ENCODE results near the gene RNU4-1. TPM values are rescaled to one million over a fixed set of nuclear protein-coding genes. Genes with fewer than 3 reads are reported as not detected.
A peak's percentile ranks its signal among the peaks of the same experiment; 100 is the strongest.

RNU4-1 gene
- total RNA-seq, 5 donors from 2014 or later (not counting 1 experiment from before 2014, with no cell fraction given) = 1,482 to 2,823 (median 1,909) TPM

- 70% methylated on average over 1 of the region's 3 CpGs for WGBS (ENCODE audit: insufficient coverage)
- no peaks in the 10 kb centered on the region for H3K9me3 Mint-ChIP-seq
- no peaks in the 10 kb centered on the region for H3K36me3 Mint-ChIP-seq
- H3K36me3 ChIP-seq (ENCODE audit: control insufficient read depth in 2 of 2, extremely low read depth in 1 of 2, insufficient read depth in 1 of 2, low read length in 1 of 2) = no peaks in the 10 kb centered on the region
- ChIA-PET POLR2A (no interaction called here), CTCF (no interaction called here)
- H3K4me1 ChIP-seq (ENCODE audit: control insufficient read depth in 1 of 2, extremely low read depth in 1 of 2, insufficient read depth in 2 of 2, low read length in 2 of 2) = no peaks in the 10 kb centered on the region
- no peak overlapping the region for H3K27ac ChIP-seq (ENCODE audit: low read length)
- H3K9me3 ChIP-seq = no peaks in the 10 kb centered on the region
- no peak overlapping the region for H3K4me3 Mint-ChIP-seq
- H3K4me3 ChIP-seq (ENCODE audit: control insufficient read depth in 1 of 2, extremely low read depth in 1 of 2, low read length in 1 of 2) = no peak overlapping the region
- no peak overlapping the region for H3K27ac Mint-ChIP-seq
- H3K27me3 Mint-ChIP-seq = no peaks in the 10 kb centered on the region
- DNase-seq (no peak), ATAC-seq (replicated peaks in 1 of 4) (no peak)
- no peaks in the 10 kb centered on the region for H3K27me3 ChIP-seq (replicated peaks in 1 of 2; ENCODE audit: control insufficient read depth in 2 of 2, extremely low read depth in 1 of 2, insufficient read depth in 2 of 2, low read length in 1 of 2)
- no peaks in the 10 kb centered on the region for H3K4me1 Mint-ChIP-seq
Observed at GRCh38 chr12:120284381-120284780, 8.7 kb downstream of the RNU4-1 start.

- no peak overlapping the region for H3K27ac ChIP-seq (ENCODE audit: low read length)
- no peaks in the 10 kb centered on the region for H3K27me3 Mint-ChIP-seq
- CTCF ChIA-PET = no interaction called here
- H3K9me3 Mint-ChIP-seq = no peaks in the 10 kb centered on the region
- no peak overlapping the region for H3K4me3 Mint-ChIP-seq
- H3K27ac Mint-ChIP-seq = no peak overlapping the region
- WGBS (ENCODE audit: insufficient coverage) = 88% methylated on average over 5 of the region's 7 CpGs
- H3K36me3 Mint-ChIP-seq = no peaks in the 10 kb centered on the region
- no peaks in the 10 kb centered on the region for H3K9me3 ChIP-seq
- ATAC-seq (replicated peaks in 1 of 4) (no peak), DNase-seq (no peak)
- no peaks in the 10 kb centered on the region for H3K4me1 ChIP-seq (ENCODE audit: control insufficient read depth in 1 of 2, extremely low read depth in 1 of 2, insufficient read depth in 2 of 2, low read length in 2 of 2)
- POLR2A ChIA-PET = interaction anchor here in 1 of 2 donors (0.6 to 1.3 kb wide), 3 partner anchors 8 to 40 kb away, joined by 3 to 4 read pairs (median 4); partner anchors contain the start of gene RNU4-2
- no peak overlapping the region for H3K4me3 ChIP-seq (ENCODE audit: control insufficient read depth in 1 of 2, extremely low read depth in 1 of 2, low read length in 1 of 2)
- H3K36me3 ChIP-seq (ENCODE audit: control insufficient read depth in 2 of 2, extremely low read depth in 1 of 2, insufficient read depth in 1 of 2, low read length in 1 of 2) = no peaks in the 10 kb centered on the region
- H3K4me1 Mint-ChIP-seq = no peaks in the 10 kb centered on the region
- H3K27me3 ChIP-seq (replicated peaks in 1 of 2; ENCODE audit: control insufficient read depth in 2 of 2, extremely low read depth in 1 of 2, insufficient read depth in 2 of 2, low read length in 1 of 2) = no peaks in the 10 kb centered on the region
Observed at GRCh38 chr12:120283318-120283717, 9.7 kb downstream of the RNU4-1 start.

- Mint-ChIP-seq H3K9me3 (no peaks in the 10 kb centered on the region), H3K27me3 (no peaks in the 10 kb centered on the region), H3K4me1 (no peaks in the 10 kb centered on the region), H3K4me3 (no peak overlapping the region), H3K27ac (no peak overlapping the region), H3K36me3 (no peaks in the 10 kb centered on the region)
- Histone ChIP-seq H3K27me3 (replicated peaks in 1 of 2; ENCODE audit: control insufficient read depth in 2 of 2, extremely low read depth in 1 of 2, insufficient read depth in 2 of 2, low read length in 1 of 2) (no peaks in the 10 kb centered on the region), H3K4me1 (ENCODE audit: control insufficient read depth in 1 of 2, extremely low read depth in 1 of 2, insufficient read depth in 2 of 2, low read length in 2 of 2) (no peaks in the 10 kb centered on the region), H3K9me3 (no peaks in the 10 kb centered on the region), H3K36me3 (ENCODE audit: control insufficient read depth in 2 of 2, extremely low read depth in 1 of 2, insufficient read depth in 1 of 2, low read length in 1 of 2) (no peaks in the 10 kb centered on the region), H3K27ac (ENCODE audit: low read length) (no peak overlapping the region), H3K4me3 (ENCODE audit: control insufficient read depth in 1 of 2, extremely low read depth in 1 of 2, low read length in 1 of 2) (no peak overlapping the region)
- WGBS (ENCODE audit: insufficient coverage) = 90% methylated on average over 28 of the region's 57 CpGs
- ChIA-PET CTCF (interaction anchor here in 1 of 2 donors (0.7 kb wide), 1 partner anchor 25 kb away, joined by 3 read pairs; no protein-coding TSS in a partner anchor), POLR2A (no interaction called here)
- ATAC-seq (replicated peaks in 1 of 4) = no peak
- no peak for DNase-seq
Observed at GRCh38 chr12:120278137-120279069, 14.6 kb downstream of the RNU4-1 start.

- ATAC-seq (replicated peaks in 1 of 4) = no peak
- H3K27ac Mint-ChIP-seq = no peak overlapping the region
- POLR2A ChIA-PET = interaction anchor here in 1 of 2 donors (0.6 kb wide), 1 partner anchor 150 kb away, joined by 4 read pairs; no protein-coding TSS in a partner anchor
- H3K27me3 ChIP-seq (replicated peaks in 1 of 2; ENCODE audit: control insufficient read depth in 2 of 2, extremely low read depth in 1 of 2, insufficient read depth in 2 of 2, low read length in 1 of 2) = no peaks in the 10 kb centered on the region
- 80% methylated on average over 2 of the region's 6 CpGs for WGBS (ENCODE audit: insufficient coverage)
- H3K36me3 Mint-ChIP-seq = no peaks in the 10 kb centered on the region
- no peak overlapping the region for H3K27ac ChIP-seq (ENCODE audit: low read length)
- no peaks in the 10 kb centered on the region for H3K4me1 Mint-ChIP-seq
- no peaks in the 10 kb centered on the region for H3K9me3 Mint-ChIP-seq
- no peaks in the 10 kb centered on the region for H3K4me1 ChIP-seq (ENCODE audit: control insufficient read depth in 1 of 2, extremely low read depth in 1 of 2, insufficient read depth in 2 of 2, low read length in 2 of 2)
- no peak overlapping the region for H3K4me3 Mint-ChIP-seq
- no peak overlapping the region for H3K4me3 ChIP-seq (ENCODE audit: control insufficient read depth in 1 of 2, extremely low read depth in 1 of 2, low read length in 1 of 2)
- H3K27me3 Mint-ChIP-seq = no peaks in the 10 kb centered on the region
- no peaks in the 10 kb centered on the region for H3K36me3 ChIP-seq (ENCODE audit: control insufficient read depth in 2 of 2, extremely low read depth in 1 of 2, insufficient read depth in 1 of 2, low read length in 1 of 2)
- CTCF ChIA-PET = no interaction called here
- no peaks in the 10 kb centered on the region for H3K9me3 ChIP-seq
- no peak for DNase-seq
Observed at GRCh38 chr12:120276734-120277133, 16.3 kb downstream of the RNU4-1 start.

- Histone ChIP-seq H3K36me3 (ENCODE audit: control insufficient read depth in 2 of 2, extremely low read depth in 1 of 2, insufficient read depth in 1 of 2, low read length in 1 of 2) (no peaks in the 10 kb centered on the region), H3K27me3 (replicated peaks in 1 of 2; ENCODE audit: control insufficient read depth in 2 of 2, extremely low read depth in 1 of 2, insufficient read depth in 2 of 2, low read length in 1 of 2) (no peaks in the 10 kb centered on the region), H3K4me1 (ENCODE audit: control insufficient read depth in 1 of 2, extremely low read depth in 1 of 2, insufficient read depth in 2 of 2, low read length in 2 of 2) (peaks cover 17 to 27% of the 10 kb centered on the region in 2 experiments), H3K27ac (ENCODE audit: low read length) (no peak overlapping the region), H3K9me3 (no peaks in the 10 kb centered on the region), H3K4me3 (ENCODE audit: control insufficient read depth in 1 of 2, extremely low read depth in 1 of 2, low read length in 1 of 2) (no peak overlapping the region)
- Mint-ChIP-seq H3K4me1 (peaks cover 19 to 26% (median 20%) of the 10 kb centered on the region in 3 donors), H3K36me3 (peaks cover 8% of the 10 kb centered on the region), H3K9me3 (no peaks in the 10 kb centered on the region), H3K27ac (no peak overlapping the region), H3K27me3 (no peaks in the 10 kb centered on the region), H3K4me3 (no peak overlapping the region)
- DNase-seq (no peak), ATAC-seq (replicated peaks in 1 of 4) (no peak)
- ChIA-PET CTCF (interaction anchor here (0.8 to 9.4 kb wide), 6 partner anchors 15 to 40 kb away, joined by 3 to 162 read pairs (median 23); no protein-coding TSS in a partner anchor), POLR2A (interaction anchor here in 1 of 2 donors (0.6 to 1.4 kb wide), 2 partner anchors 23 to 50 kb away, joined by 5 to 6 read pairs; no protein-coding TSS in a partner anchor)
- 81% methylated on average over 3 of the region's 4 CpGs for WGBS (ENCODE audit: insufficient coverage)
Observed at GRCh38 chr12:120267736-120268135, 25.3 kb downstream of the RNU4-1 start.

- H3K27me3 ChIP-seq (replicated peaks in 1 of 2; ENCODE audit: control insufficient read depth in 2 of 2, extremely low read depth in 1 of 2, insufficient read depth in 2 of 2, low read length in 1 of 2) = no peaks in the 10 kb centered on the region
- peaks cover 8% of the 10 kb centered on the region for H3K36me3 Mint-ChIP-seq
- H3K27me3 Mint-ChIP-seq = no peaks in the 10 kb centered on the region
- H3K9me3 Mint-ChIP-seq = no peaks in the 10 kb centered on the region
- 52% methylated on average over 6 of the region's 8 CpGs for WGBS (ENCODE audit: insufficient coverage)
- peaks cover 34 to 40% (median 34%) of the 10 kb centered on the region in 3 donors for H3K4me1 Mint-ChIP-seq
- DNase-seq (no peak), ATAC-seq (replicated peaks in 1 of 4) (no peak)
- peaks cover 27 to 41% of the 10 kb centered on the region in 2 experiments for H3K4me1 ChIP-seq (ENCODE audit: control insufficient read depth in 1 of 2, extremely low read depth in 1 of 2, insufficient read depth in 2 of 2, low read length in 2 of 2)
- peak overlapping the region; percentile 78 to 97 (median 90) for H3K4me3 Mint-ChIP-seq
- no peaks in the 10 kb centered on the region for H3K9me3 ChIP-seq
- ChIA-PET CTCF (interaction anchor here (1.0 to 9.4 kb wide), 15 partner anchors 9 to 65 kb away, joined by 3 to 162 read pairs (median 11); partner anchors contain the start of genes RNU4-1 (in 1 of the 2), RPLP0 (in 1 of the 2) and SIRT4 (in 1 of the 2)), POLR2A (interaction anchor here (0.7 to 2.7 kb wide), 8 partner anchors 12 to 65 kb away, joined by 3 to 21 read pairs (median 5); partner anchors contain the start of genes RNU4-2 (in 2 of the 2) and RPLP0 (in 2 of the 2))
- H3K27ac ChIP-seq (ENCODE audit: low read length) = no peak overlapping the region
- peak overlapping the region; percentile 84 to 88 for H3K27ac Mint-ChIP-seq
- H3K36me3 ChIP-seq (ENCODE audit: control insufficient read depth in 2 of 2, extremely low read depth in 1 of 2, insufficient read depth in 1 of 2, low read length in 1 of 2) = no peaks in the 10 kb centered on the region
- no peak overlapping the region for H3K4me3 ChIP-seq (ENCODE audit: control insufficient read depth in 1 of 2, extremely low read depth in 1 of 2, low read length in 1 of 2)
Observed at GRCh38 chr12:120266180-120266870, 26.7 kb downstream of the RNU4-1 start.
